HG02588 (cell line): Measurements from ENCODE around the gene GNAI3.

Experiments
- ATAC-seq: cut with Tn5 transposase; IDR thresholded peaks from one replicate; pipeline ENCODE4 v1.9.1; 2021; ENCODE audit warnings: mild to moderate bottlenecking, moderate library complexity; ENCODE audit not compliant: unreplicated experiment

The GNAI3 gene

GRCh38 chr1:109543988-109544735 is 4.3 kb upstream of the GNAI3 start:
- no peak for ATAC-seq

GRCh38 chr1:109546311-109547109 is 1.9 kb upstream of the GNAI3 start:
- ATAC-seq = peak; percentile 35

GRCh38 chr1:109547463-109548320 is 723 bp upstream of the GNAI3 start:
- ATAC-seq = no peak

GRCh38 chr1:109556563-109556962 is 8.1 kb downstream of the GNAI3 start:
- no peak for ATAC-seq

GRCh38 chr1:109557520-109557919 is 9.1 kb downstream of the GNAI3 start:
- ATAC-seq = no peak

- ATAC-seq = no peak
These were observed 11.6 kb downstream of the GNAI3 start for GRCh38 chr1:109559995-109560394.

- ATAC-seq = no peak
These were observed 15.9 kb downstream of the GNAI3 start for GRCh38 chr1:109564194-109564878.

- ATAC-seq = no peak
These were observed 16.8 kb downstream of the GNAI3 start for GRCh38 chr1:109565241-109565640.

GRCh38 chr1:109566982-109567381 is 18.6 kb downstream of the GNAI3 start:
- ATAC-seq = no peak

GRCh38 chr1:109567877-109568672 is 19.7 kb downstream of the GNAI3 start:
- ATAC-seq = no peak

- ATAC-seq = no peak
These were observed 20.9 kb downstream of the GNAI3 start for GRCh38 chr1:109569323-109569722.

- no peak for ATAC-seq
These were observed 22.0 kb downstream of the GNAI3 start for GRCh38 chr1:109570414-109570813.

GRCh38 chr1:109573785-109574184 is 25.4 kb downstream of the GNAI3 start:
- ATAC-seq = no peak

- ATAC-seq = no peak
These were observed 30.6 kb downstream of the GNAI3 start for GRCh38 chr1:109578947-109579443.

GRCh38 chr1:109579491-109579890 is 31.1 kb downstream of the GNAI3 start:
- no peak for ATAC-seq

- no peak for ATAC-seq
These were observed 33.6 kb downstream of the GNAI3 start for GRCh38 chr1:109582021-109582420.

- no peak for ATAC-seq
These were observed 36.4 kb downstream of the GNAI3 start for GRCh38 chr1:109584766-109585165.

- ATAC-seq = no peak
These were observed 37.6 kb downstream of the GNAI3 start for GRCh38 chr1:109586055-109586454.

GRCh38 chr1:109589177-109589576 is 40.8 kb downstream of the GNAI3 start:
- ATAC-seq = no peak

- ATAC-seq = no peak
These were observed 41.3 kb downstream of the GNAI3 start for GRCh38 chr1:109589679-109590078.
